GM12891 (cell line): ENCODE data around the gene CRYBA4.

Source experiments
- PAX5 ChIP-seq: IDR thresholded peaks from 2 replicates; pipeline ENCODE4 v1.6.1; 2011; ENCODE audit warnings: low read length, moderate library complexity, mild to moderate bottlenecking; ENCODE audit not compliant: insufficient read depth, severe bottlenecking
- POLR2A ChIP-seq: IDR thresholded peaks from 2 replicates; pipeline ENCODE4 v1.6.1; 2011; ENCODE audit warnings: low read depth, low read length, control low read depth
- POLR2AphosphoS5 ChIP-seq: IDR thresholded peaks from 2 replicates; pipeline ENCODE4 v1.6.1; 2011; ENCODE audit warnings: low read depth, low read length, control low read depth
- SPI1 ChIP-seq: IDR thresholded peaks from 2 replicates; pipeline ENCODE4 v1.6.1; 2011; ENCODE audit warnings: low read depth, low read length, control low read depth
- TAF1 ChIP-seq: IDR thresholded peaks from 2 replicates; pipeline ENCODE4 v1.6.1; 2011; ENCODE audit warnings: low read depth, low read length, control low read depth

- no peak for TF ChIP-seq POLR2AphosphoS5
- TF ChIP-seq POLR2A: no peak
- no peak for TF ChIP-seq PAX5
- TF ChIP-seq SPI1: no peak
- TF ChIP-seq TAF1: no peak
Observed at GRCh38 chr22:26675687-26676268, 54.0 kb downstream of the CRYBA4 start.
